Measurements from ENCODE around the gene GPSM3.
"Not testable (repeated sequence)": the region's sequence is repeated elsewhere in the genome, so short reads cannot be mapped to it uniquely, and the experiment has no call there.

Gene GPSM3

GRCh38 chr6:32218167-32218566, 25.7 kb upstream of the GPSM3 start:
- no peaks in the 10 kb centered on the region for H3K9me3 ChIP-seq (ENCODE audit: control insufficient read depth in 5 of 5, low read length in 5 of 5)
- peaks cover 0 to 63% (median 34%) of the 10 kb centered on the region in 5 donors for H3K36me3 ChIP-seq (ENCODE audit: control insufficient read depth in 5 of 5, insufficient read depth in 5 of 5, low read length in 5 of 5)
- H3K27me3 ChIP-seq (ENCODE audit: control insufficient read depth in 5 of 5, insufficient read depth in 4 of 5, low read length in 5 of 5), result peaks cover 0 to 6% (median 3%) of the 10 kb centered on the region in 5 donors
- no peak overlapping the region for H3K27ac ChIP-seq (ENCODE audit: low read depth, low read length)
- no peak overlapping the region for H3K4me3 ChIP-seq (ENCODE audit: low read depth in 1 of 5, low read length in 5 of 5)
- H3K4me1 ChIP-seq (ENCODE audit: control insufficient read depth in 5 of 5, insufficient read depth in 5 of 5, low read length in 5 of 5), result peaks cover 0 to 59% (median 3%) of the 10 kb centered on the region in 5 donors
- H3K9ac ChIP-seq (ENCODE audit: low read length in 5 of 5), result no peak overlapping the region

GRCh38 chr6:32216998-32217397, 24.6 kb upstream of the GPSM3 start:
- Histone ChIP-seq H3K36me3 (ENCODE audit: control insufficient read depth in 5 of 5, insufficient read depth in 5 of 5, low read length in 5 of 5) (peaks cover 0 to 75% (median 40%) of the 10 kb centered on the region in 5 donors), H3K27me3 (ENCODE audit: control insufficient read depth in 5 of 5, insufficient read depth in 4 of 5, low read length in 5 of 5) (peaks cover 0 to 3% (median 3%) of the 10 kb centered on the region in 5 donors), H3K27ac (ENCODE audit: low read depth, low read length) (no peak overlapping the region), H3K4me1 (ENCODE audit: control insufficient read depth in 5 of 5, insufficient read depth in 5 of 5, low read length in 5 of 5) (peaks cover 0 to 49% (median 0%) of the 10 kb centered on the region in 5 donors), H3K9me3 (ENCODE audit: control insufficient read depth in 5 of 5, low read length in 5 of 5) (no peaks in the 10 kb centered on the region), H3K4me3 (ENCODE audit: low read depth in 1 of 5, low read length in 5 of 5) (no peak overlapping the region), H3K9ac (ENCODE audit: low read length in 5 of 5) (no peak overlapping the region)

GRCh38 chr6:32216285-32216684, 23.8 kb upstream of the GPSM3 start:
- H3K9ac ChIP-seq (ENCODE audit: low read length in 5 of 5), result no peak overlapping the region
- no peak overlapping the region for H3K4me3 ChIP-seq (ENCODE audit: low read depth in 1 of 5, low read length in 5 of 5)
- H3K9me3 ChIP-seq (ENCODE audit: control insufficient read depth in 5 of 5, low read length in 5 of 5), result no peaks in the 10 kb centered on the region
- H3K4me1 ChIP-seq (ENCODE audit: control insufficient read depth in 5 of 5, insufficient read depth in 5 of 5, low read length in 5 of 5), result peaks cover 0 to 42% (median 0%) of the 10 kb centered on the region in 5 donors
- no peak overlapping the region for H3K27ac ChIP-seq (ENCODE audit: low read depth, low read length)
- peaks cover 0 to 3% (median 0%) of the 10 kb centered on the region in 5 donors for H3K27me3 ChIP-seq (ENCODE audit: control insufficient read depth in 5 of 5, insufficient read depth in 4 of 5, low read length in 5 of 5)
- H3K36me3 ChIP-seq (ENCODE audit: control insufficient read depth in 5 of 5, insufficient read depth in 5 of 5, low read length in 5 of 5), result peaks cover 0 to 75% (median 44%) of the 10 kb centered on the region in 5 donors

- Histone ChIP-seq H3K27ac (ENCODE audit: low read depth, low read length) (no peak overlapping the region), H3K9me3 (ENCODE audit: control insufficient read depth in 5 of 5, low read length in 5 of 5) (no peaks in the 10 kb centered on the region), H3K9ac (ENCODE audit: low read length in 5 of 5) (no peak overlapping the region)
Measured at GRCh38 chr6:32215617-32216016, 23.2 kb upstream of the GPSM3 start.

GRCh38 chr6:32214126-32214525, 21.7 kb upstream of the GPSM3 start:
- Histone ChIP-seq H3K9ac (ENCODE audit: low read length in 5 of 5) (no peak overlapping the region), H3K9me3 (ENCODE audit: control insufficient read depth in 5 of 5, low read length in 5 of 5) (no peaks in the 10 kb centered on the region), H3K27ac (ENCODE audit: low read depth, low read length) (no peak overlapping the region), H3K4me3 (ENCODE audit: low read depth in 1 of 5, low read length in 5 of 5) (no peak overlapping the region), H3K27me3 (ENCODE audit: control insufficient read depth in 5 of 5, insufficient read depth in 4 of 5, low read length in 5 of 5) (no peaks in the 10 kb centered on the region), H3K4me1 (ENCODE audit: control insufficient read depth in 5 of 5, insufficient read depth in 5 of 5, low read length in 5 of 5) (peaks cover 0 to 23% (median 0%) of the 10 kb centered on the region in 5 donors), H3K36me3 (ENCODE audit: control insufficient read depth in 5 of 5, insufficient read depth in 5 of 5, low read length in 5 of 5) (peaks cover 0 to 63% (median 32%) of the 10 kb centered on the region in 5 donors)

More at GRCh38 chr6:32215617-32216016, 23.2 kb upstream of the GPSM3 start:
- peaks cover 0 to 35% (median 0%) of the 10 kb centered on the region in 5 donors for H3K4me1 ChIP-seq (ENCODE audit: control insufficient read depth in 5 of 5, insufficient read depth in 5 of 5, low read length in 5 of 5)
- peaks cover 0 to 3% (median 0%) of the 10 kb centered on the region in 5 donors for H3K27me3 ChIP-seq (ENCODE audit: control insufficient read depth in 5 of 5, insufficient read depth in 4 of 5, low read length in 5 of 5)
- peaks cover 0 to 69% (median 41%) of the 10 kb centered on the region in 5 donors for H3K36me3 ChIP-seq (ENCODE audit: control insufficient read depth in 5 of 5, insufficient read depth in 5 of 5, low read length in 5 of 5)
- H3K4me3 ChIP-seq (ENCODE audit: low read depth in 1 of 5, low read length in 5 of 5), result no peak overlapping the region

- no peaks in the 10 kb centered on the region for H3K27me3 ChIP-seq (ENCODE audit: control insufficient read depth in 5 of 5, insufficient read depth in 4 of 5, low read length in 5 of 5)
- H3K36me3 ChIP-seq (ENCODE audit: control insufficient read depth in 5 of 5, insufficient read depth in 5 of 5, low read length in 5 of 5), result peaks cover 0 to 60% (median 32%) of the 10 kb centered on the region in 5 donors
Measured at GRCh38 chr6:32213649-32214048, 21.2 kb upstream of the GPSM3 start.

GRCh38 chr6:32212076-32212760, 19.8 kb upstream of the GPSM3 start:
- Histone ChIP-seq H3K9me3 (ENCODE audit: control insufficient read depth in 5 of 5, low read length in 5 of 5) (no peaks in the 10 kb centered on the region), H3K9ac (ENCODE audit: low read length in 5 of 5) (no peak overlapping the region), H3K27me3 (ENCODE audit: control insufficient read depth in 5 of 5, insufficient read depth in 4 of 5, low read length in 5 of 5) (no peaks in the 10 kb centered on the region), H3K4me3 (ENCODE audit: low read depth in 1 of 5, low read length in 5 of 5) (no peak overlapping the region), H3K4me1 (ENCODE audit: control insufficient read depth in 5 of 5, insufficient read depth in 5 of 5, low read length in 5 of 5) (peaks cover 0 to 7% (median 0%) of the 10 kb centered on the region in 5 donors), H3K36me3 (ENCODE audit: control insufficient read depth in 5 of 5, insufficient read depth in 5 of 5, low read length in 5 of 5) (peaks cover 0 to 51% (median 25%) of the 10 kb centered on the region in 5 donors), H3K27ac (ENCODE audit: low read depth, low read length) (no peak overlapping the region)

More at GRCh38 chr6:32213649-32214048, 21.2 kb upstream of the GPSM3 start:
- H3K4me1 ChIP-seq (ENCODE audit: control insufficient read depth in 5 of 5, insufficient read depth in 5 of 5, low read length in 5 of 5), result peaks cover 0 to 20% (median 0%) of the 10 kb centered on the region in 5 donors
- H3K9ac ChIP-seq (ENCODE audit: low read length in 5 of 5), result no peak overlapping the region
- no peaks in the 10 kb centered on the region for H3K9me3 ChIP-seq (ENCODE audit: control insufficient read depth in 5 of 5, low read length in 5 of 5)
- H3K4me3 ChIP-seq (ENCODE audit: low read depth in 1 of 5, low read length in 5 of 5), result no peak overlapping the region
- H3K27ac ChIP-seq (ENCODE audit: low read depth, low read length), result no peak overlapping the region

GRCh38 chr6:32211432-32211831, 19.0 kb upstream of the GPSM3 start:
- not testable (repeated sequence) for H3K27ac ChIP-seq (ENCODE audit: low read depth, low read length); H3K9me3 ChIP-seq (ENCODE audit: control insufficient read depth in 5 of 5, low read length in 5 of 5); H3K27me3 ChIP-seq (ENCODE audit: control insufficient read depth in 5 of 5, insufficient read depth in 4 of 5, low read length in 5 of 5); H3K9ac ChIP-seq (ENCODE audit: low read length in 5 of 5); H3K4me1 ChIP-seq (ENCODE audit: control insufficient read depth in 5 of 5, insufficient read depth in 5 of 5, low read length in 5 of 5); H3K4me3 ChIP-seq (ENCODE audit: low read depth in 1 of 5, low read length in 5 of 5)
- H3K36me3 ChIP-seq (ENCODE audit: control insufficient read depth in 5 of 5, insufficient read depth in 5 of 5, low read length in 5 of 5), result peaks cover 0 to 43% (median 21%) of the 10 kb centered on the region in 5 donors

- Histone ChIP-seq H3K27ac (ENCODE audit: low read depth, low read length) (no peak overlapping the region), H3K4me3 (ENCODE audit: low read depth in 1 of 5, low read length in 5 of 5) (no peak overlapping the region)
Measured at GRCh38 chr6:32210191-32210601, 17.8 kb upstream of the GPSM3 start.

GRCh38 chr6:32208996-32209395, 16.6 kb upstream of the GPSM3 start:
- H3K36me3 ChIP-seq (ENCODE audit: control insufficient read depth in 5 of 5, insufficient read depth in 5 of 5, low read length in 5 of 5), result peaks cover 0 to 42% (median 22%) of the 10 kb centered on the region in 5 donors
- peaks cover 0 to 2% (median 0%) of the 10 kb centered on the region in 5 donors for H3K27me3 ChIP-seq (ENCODE audit: control insufficient read depth in 5 of 5, insufficient read depth in 4 of 5, low read length in 5 of 5)
- no peaks in the 10 kb centered on the region for H3K9me3 ChIP-seq (ENCODE audit: control insufficient read depth in 5 of 5, low read length in 5 of 5)
- H3K4me3 ChIP-seq (ENCODE audit: low read depth in 1 of 5, low read length in 5 of 5), result no peak overlapping the region
- peaks cover 0 to 4% (median 0%) of the 10 kb centered on the region in 5 donors for H3K4me1 ChIP-seq (ENCODE audit: control insufficient read depth in 5 of 5, insufficient read depth in 5 of 5, low read length in 5 of 5)
- H3K27ac ChIP-seq (ENCODE audit: low read depth, low read length), result no peak overlapping the region
- H3K9ac ChIP-seq (ENCODE audit: low read length in 5 of 5), result no peak overlapping the region

More at GRCh38 chr6:32210191-32210601, 17.8 kb upstream of the GPSM3 start:
- Histone ChIP-seq H3K27me3 (ENCODE audit: control insufficient read depth in 5 of 5, insufficient read depth in 4 of 5, low read length in 5 of 5) (no peaks in the 10 kb centered on the region), H3K9ac (ENCODE audit: low read length in 5 of 5) (no peak overlapping the region), H3K36me3 (ENCODE audit: control insufficient read depth in 5 of 5, insufficient read depth in 5 of 5, low read length in 5 of 5) (peaks cover 0 to 37% (median 21%) of the 10 kb centered on the region in 5 donors), H3K4me1 (ENCODE audit: control insufficient read depth in 5 of 5, insufficient read depth in 5 of 5, low read length in 5 of 5) (no peaks in the 10 kb centered on the region), H3K9me3 (ENCODE audit: control insufficient read depth in 5 of 5, low read length in 5 of 5) (no peaks in the 10 kb centered on the region)

Measured in subcutaneous abdominal adipose tissue (tissue), 5 donors.